NCI-H524 treated with DMSO at 0.1 percent for 48 hours (cell line): Measurements from ENCODE around the gene PITPNM3.

Experiments
- DNase-seq: peaks from one replicate; lab custom pipeline; 2025; lab: John Stamatoyannopoulos, UW

The PITPNM3 gene

GRCh38 chr17:6526362-6527152 lies 29.8 kb downstream of the PITPNM3 start:
- no peak for DNase-seq

GRCh38 chr17:6525731-6526130 lies 30.6 kb downstream of the PITPNM3 start:
- DNase-seq, result no peak

GRCh38 chr17:6525141-6525540 lies 31.2 kb downstream of the PITPNM3 start:
- no peak for DNase-seq

- no peak for DNase-seq
Measured at GRCh38 chr17:6524520-6524919, 31.8 kb downstream of the PITPNM3 start.

GRCh38 chr17:6523809-6524355 lies 32.5 kb downstream of the PITPNM3 start:
- DNase-seq, result no peak

GRCh38 chr17:6523330-6523729 lies 33.0 kb downstream of the PITPNM3 start:
- no peak for DNase-seq

GRCh38 chr17:6521586-6521985 lies 34.8 kb downstream of the PITPNM3 start:
- DNase-seq, result no peak

GRCh38 chr17:6517062-6517461 lies 39.3 kb downstream of the PITPNM3 start:
- DNase-seq, result no peak

- no peak for DNase-seq
Measured at GRCh38 chr17:6514371-6514770, 42.0 kb downstream of the PITPNM3 start.

GRCh38 chr17:6512552-6512951 lies 43.8 kb downstream of the PITPNM3 start:
- DNase-seq, result no peak

- DNase-seq, result no peak
Measured at GRCh38 chr17:6510321-6510977, 45.9 kb downstream of the PITPNM3 start.

GRCh38 chr17:6509921-6510320 lies 46.4 kb downstream of the PITPNM3 start:
- no peak for DNase-seq

GRCh38 chr17:6509031-6509771 lies 47.2 kb downstream of the PITPNM3 start:
- no peak for DNase-seq

- no peak for DNase-seq
Measured at GRCh38 chr17:6508519-6509030, 47.8 kb downstream of the PITPNM3 start.

- no peak for DNase-seq
Measured at GRCh38 chr17:6508016-6508415, 48.3 kb downstream of the PITPNM3 start.

- DNase-seq, result no peak
Measured at GRCh38 chr17:6507535-6507934, 48.8 kb downstream of the PITPNM3 start.

- DNase-seq, result no peak
Measured at GRCh38 chr17:6506679-6507231, 49.6 kb downstream of the PITPNM3 start.

GRCh38 chr17:6505425-6506142 lies 50.8 kb downstream of the PITPNM3 start:
- no peak for DNase-seq

- DNase-seq, result no peak
Measured at GRCh38 chr17:6503641-6504195, 52.6 kb downstream of the PITPNM3 start.

- DNase-seq, result no peak
Measured at GRCh38 chr17:6502871-6503509, 53.4 kb downstream of the PITPNM3 start.

- DNase-seq, result no peak
Measured at GRCh38 chr17:6502142-6502541, 54.2 kb downstream of the PITPNM3 start.
